ENCODE results near the gene SHH. TPM values are rescaled to one million over a fixed set of nuclear protein-coding genes. Genes with fewer than 3 reads are reported as not detected.

SHH gene
- total RNA-seq = 10 to 100 TPM in 2 of 4 donors, 1 to 10 TPM in 2; 7.7 to 16.2 (median 11.3) TPM

DNA sequence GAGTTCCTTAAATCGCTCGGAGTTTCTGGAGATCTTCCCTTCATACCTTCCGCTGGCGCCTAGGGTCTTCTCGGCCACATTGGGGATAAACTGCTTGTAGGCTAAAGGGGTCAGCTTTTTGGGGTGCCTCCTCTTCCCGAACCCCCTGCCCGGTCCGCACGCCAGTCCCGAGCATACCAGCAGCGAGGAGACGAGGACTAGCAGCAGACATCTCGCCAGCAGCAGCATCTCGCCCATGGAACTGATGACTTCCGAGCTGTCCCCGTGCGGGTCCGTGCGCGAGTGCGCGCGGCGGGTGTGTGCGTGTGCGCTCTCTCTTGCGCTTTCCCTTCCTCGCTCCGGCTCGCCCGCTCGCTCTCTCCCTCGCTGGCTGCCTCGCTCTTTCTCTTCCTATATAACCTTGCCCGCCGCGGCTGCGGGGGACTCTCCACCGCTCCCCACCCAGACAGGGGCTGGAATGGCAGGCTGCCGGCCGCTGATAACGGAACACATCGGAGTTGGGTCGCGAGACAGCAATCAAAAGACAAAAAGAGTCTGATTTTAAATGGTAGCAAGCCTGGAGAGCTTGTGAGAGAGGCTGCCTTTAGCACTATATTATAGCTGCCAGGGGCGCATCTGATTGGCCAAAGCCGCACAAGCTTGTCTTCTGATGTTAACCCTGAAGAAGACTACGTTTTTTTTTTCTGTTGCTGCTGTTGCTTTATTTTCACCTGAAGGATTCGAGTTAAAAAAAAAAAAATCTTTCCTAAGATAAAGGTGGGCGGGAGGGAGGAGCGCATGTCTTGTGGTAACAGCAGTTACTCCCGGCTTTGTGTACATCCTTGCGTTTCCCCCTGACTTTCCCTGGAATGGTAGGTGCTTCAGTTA, at the start of gene SHH:
SHH (minus strand) TSS at position 569 of the 867 bp plus-strand sequence; CDS start at position 228, 341 bp downstream.
- peak within 1 kb of the TSS; percentile 31 to 46 (median 40) for H3K4me3 ChIP-seq
- peaks cover 0 to 85% of the 10 kb centered on the region in 2 donors for H3K27me3 ChIP-seq
- WGBS, 2 donors = 1% methylated on average over 39 to 53 of the region's 53 CpGs
- peak within 1 kb of the TSS; percentile 21 to 78 (median 56) for H3K27ac ChIP-seq
- no peak for DNase-seq (ENCODE audit: low spot score in 2 of 2)
- H3K9me3 ChIP-seq = peaks cover 0 to under 1% (median 0%) of the 10 kb centered on the region in 4 donors
- TF ChIP-seq EP300 (IDR thresholded peaks at IDR 0.05) (peak in 1 of 2 donors; percentile 64), CTCF (IDR thresholded peaks at IDR 0.05) (no peak)
- no peaks in the 10 kb centered on the region for H3K36me3 ChIP-seq
- H3K4me1 ChIP-seq = peaks cover 0 to 50% (median 8%) of the 10 kb centered on the region in 4 donors

GRCh38 chr7:155861480-155861868, 49.2 kb upstream of the SHH start:
- 47 to 52% methylated on average over 11 of the region's 11 CpGs for WGBS, 2 donors
- Histone ChIP-seq H3K9me3 (no peaks in the 10 kb centered on the region), H3K4me1 (peaks cover 0 to 17% (median 0%) of the 10 kb centered on the region in 4 donors), H3K27ac (peak overlapping the region in 1 of 4 donors; percentile 71), H3K36me3 (no peaks in the 10 kb centered on the region), H3K4me3 (no peak overlapping the region), H3K27me3 (no peaks in the 10 kb centered on the region)
- DNase-seq (ENCODE audit: low spot score in 2 of 2) = no peak
- TF ChIP-seq EP300 (IDR thresholded peaks at IDR 0.05) = no peak
- no peak for TF ChIP-seq CTCF (IDR thresholded peaks at IDR 0.05)
- TF ChIP-seq POLR2A (IDR thresholded peaks at IDR 0.05) = no peak

DNA sequence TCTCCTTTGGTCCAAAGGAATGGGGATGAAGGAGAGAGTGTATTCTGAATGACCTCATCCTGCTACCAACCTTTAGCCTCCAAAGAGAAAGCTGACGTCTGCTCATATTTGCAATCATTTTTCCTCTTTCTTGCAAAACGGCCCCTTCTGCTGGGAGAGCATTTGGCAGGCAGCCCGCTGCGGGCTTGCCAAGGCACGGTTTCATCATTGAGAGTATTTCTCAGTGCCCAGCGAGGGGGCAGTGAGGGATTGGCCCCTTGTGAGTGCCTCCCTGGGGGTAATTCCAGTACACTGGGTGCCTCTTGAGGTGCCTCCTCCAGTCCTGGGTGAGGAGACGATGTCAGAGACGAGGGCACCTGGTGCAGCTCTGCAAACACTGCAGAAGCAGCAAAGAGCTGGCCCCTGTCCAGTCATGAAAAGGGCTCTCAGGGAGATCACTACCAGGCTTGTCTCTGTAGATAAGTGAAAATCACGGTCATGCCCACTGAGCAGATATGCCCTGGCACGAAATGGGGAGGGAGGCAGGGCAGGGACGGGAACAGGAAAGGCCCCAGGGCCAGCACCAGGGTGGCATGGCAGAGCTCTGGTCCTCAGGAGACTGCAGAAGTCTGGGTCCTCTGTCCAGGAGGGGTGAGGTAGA, 48.7 kb upstream of the SHH start:
- Histone ChIP-seq H3K27ac (peak overlapping the region in 2 of 4 donors; percentile 71 to 72), H3K9me3 (no peaks in the 10 kb centered on the region), H3K36me3 (no peaks in the 10 kb centered on the region), H3K4me1 (peaks cover 0 to 17% (median 0%) of the 10 kb centered on the region in 4 donors), H3K27me3 (no peaks in the 10 kb centered on the region), H3K4me3 (no peak overlapping the region)
- peak in 1 of 2 donors; percentile 75 for TF ChIP-seq EP300 (IDR thresholded peaks at IDR 0.05)
- TF ChIP-seq POLR2A (IDR thresholded peaks at IDR 0.05) = no peak
- TF ChIP-seq CTCF (IDR thresholded peaks at IDR 0.05) = no peak
- WGBS, 2 donors = 29 to 42% methylated on average over 11 of the region's 11 CpGs
- no peak for DNase-seq (ENCODE audit: low spot score in 2 of 2)

DNA sequence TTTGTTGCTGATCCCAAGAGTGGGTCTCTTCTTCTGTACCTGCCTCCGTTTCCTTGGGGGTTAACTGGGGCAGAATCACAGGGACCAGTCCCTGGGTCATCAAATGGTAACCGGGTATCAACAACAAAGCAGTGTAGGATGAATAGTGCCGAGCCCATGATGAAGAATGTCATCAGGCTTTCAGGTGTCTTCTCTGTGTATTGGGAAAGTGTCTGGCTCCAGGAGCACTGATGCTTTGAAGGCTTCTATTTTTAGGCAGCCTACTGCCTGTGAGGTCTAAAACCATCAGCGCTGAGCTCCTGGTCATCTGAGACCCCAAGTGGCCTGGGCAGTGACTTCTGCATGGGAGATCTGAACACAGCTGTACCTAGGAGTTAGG, 48.2 kb upstream of the SHH start:
- Histone ChIP-seq H3K4me3 (no peak overlapping the region), H3K27me3 (no peaks in the 10 kb centered on the region), H3K4me1 (peaks cover 0 to 17% (median 0%) of the 10 kb centered on the region in 4 donors), H3K9me3 (no peaks in the 10 kb centered on the region), H3K36me3 (no peaks in the 10 kb centered on the region), H3K27ac (peak overlapping the region in 2 of 4 donors; percentile 71 to 72)
- TF ChIP-seq CTCF (IDR thresholded peaks at IDR 0.05) (no peak), POLR2A (IDR thresholded peaks at IDR 0.05) (no peak), EP300 (IDR thresholded peaks at IDR 0.05) (no peak)
- DNase-seq (ENCODE audit: low spot score in 2 of 2) = no peak
- 64 to 67% methylated on average over 4 of the region's 4 CpGs for WGBS, 2 donors

Measured in tibial nerve (tissue), 4 donors.